ENCODE data around the gene KRT23.

DNA sequence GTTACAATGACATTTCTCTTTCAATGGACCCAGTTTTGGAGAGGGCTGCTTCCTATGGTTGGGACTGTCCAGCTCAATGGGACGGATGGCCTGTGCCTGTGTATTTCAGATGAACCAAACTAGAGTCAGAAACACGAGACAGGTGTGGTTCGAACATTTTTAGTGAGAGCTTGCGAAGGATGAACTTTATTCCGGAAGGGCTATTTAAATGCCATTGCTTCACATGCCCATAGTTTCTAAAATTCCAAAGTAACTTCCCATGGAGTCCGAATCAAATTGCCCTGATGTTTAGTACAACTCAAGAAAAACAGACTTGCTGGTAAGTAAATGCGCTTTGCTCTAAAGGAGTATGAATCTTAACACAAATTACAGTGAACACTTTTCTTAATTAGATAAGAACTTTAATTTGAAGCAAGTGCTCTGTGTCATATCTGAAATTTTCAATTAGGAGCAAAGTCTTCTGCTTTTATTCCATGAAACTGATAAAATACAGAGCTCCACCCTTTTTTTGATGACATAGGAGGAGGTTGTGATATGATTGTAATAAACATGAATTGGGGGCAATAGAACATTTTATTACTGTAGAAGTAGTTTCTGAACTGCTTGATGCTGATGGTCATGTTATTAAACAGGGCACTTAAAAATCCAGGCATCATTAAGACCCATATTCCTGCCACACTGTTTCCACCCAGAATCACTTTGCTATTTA is 53.7 kb downstream of the KRT23 start:
- TF ChIP-seq, protein P1, sequence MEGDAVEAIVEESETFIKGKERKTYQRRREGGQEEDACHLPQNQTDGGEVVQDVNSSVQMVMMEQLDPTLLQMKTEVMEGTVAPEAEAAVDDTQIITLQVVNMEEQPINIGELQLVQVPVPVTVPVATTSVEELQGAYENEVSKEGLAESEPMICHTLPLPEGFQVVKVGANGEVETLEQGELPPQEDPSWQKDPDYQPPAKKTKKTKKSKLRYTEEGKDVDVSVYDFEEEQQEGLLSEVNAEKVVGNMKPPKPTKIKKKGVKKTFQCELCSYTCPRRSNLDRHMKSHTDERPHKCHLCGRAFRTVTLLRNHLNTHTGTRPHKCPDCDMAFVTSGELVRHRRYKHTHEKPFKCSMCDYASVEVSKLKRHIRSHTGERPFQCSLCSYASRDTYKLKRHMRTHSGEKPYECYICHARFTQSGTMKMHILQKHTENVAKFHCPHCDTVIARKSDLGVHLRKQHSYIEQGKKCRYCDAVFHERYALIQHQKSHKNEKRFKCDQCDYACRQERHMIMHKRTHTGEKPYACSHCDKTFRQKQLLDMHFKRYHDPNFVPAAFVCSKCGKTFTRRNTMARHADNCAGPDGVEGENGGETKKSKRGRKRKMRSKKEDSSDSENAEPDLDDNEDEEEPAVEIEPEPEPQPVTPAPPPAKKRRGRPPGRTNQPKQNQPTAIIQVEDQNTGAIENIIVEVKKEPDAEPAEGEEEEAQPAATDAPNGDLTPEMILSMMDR (IDR thresholded peaks at IDR 0.05; ENCODE audit: insufficient read depth, low read length) = no peak
- TF ChIP-seq GABPA (IDR thresholded peaks at IDR 0.05; ENCODE audit: low read depth) = no peak

Data from HL-60 (cell line).